K562 (cell line): ENCODE results near the gene GMDS. TPM values are rescaled to one million over a fixed set of nuclear protein-coding genes. Genes with fewer than 3 reads are reported as not detected.
A peak's percentile ranks its signal among the peaks of the same experiment; 100 is the strongest.

ENCODE experiments used
- ATAC-seq: fragments of 200-7000 bp; cut with Tn5 transposase; 3 replicates; pipeline ENCODE4 v1.9.1; 2020; ENCODE audit warnings: moderate library complexity
- BruUV-seq: library from RNA; stranded (reverse); fragments of 400-500 nt; replicated peaks from 2 replicates; lab custom pipeline; 2021; lab: Mats Ljungman, UMichigan
- CTCF ChIA-PET: fragments of 300-600 bp; formaldehyde crosslinking; extraction: SDS; loops from one replicate; lab custom pipeline; 2021; ENCODE audit warnings: low intra/inter-chr PET ratio; lab: Yijun Ruan, JAX
- POLR2A ChIA-PET: fragments of 300-600, 350-650 bp; sonication (Branson Sonifier 250); formaldehyde crosslinking; extraction: SDS; loops from one replicate; lab custom pipeline; 2021; ENCODE audit warnings: antibody characterized with exemption, inconsistent platforms; lab: Yijun Ruan, JAX
- DNase-seq, 4 experiments: peaks; one replicate each; pipeline versions ENCODE4 v3.0.0 to v3.0.0-alpha.2; 2011 to 2018; ENCODE audit warnings: low spot score in 3 of 4, mixed read lengths in 3 of 4; ENCODE audit errors: extremely low read depth in 1 of 4
- FAIRE-seq: peaks from 2 replicates; lab custom pipeline; 2011; peaks lifted over from hg19 to GRCh38; lab: Jason Lieb, UNC
- H2AFZ ChIP-seq: 2 replicates; pipeline ENCODE4 v1.6.0; 2011; ENCODE audit warnings: low read depth, low read length, control low read depth, inconsistent platforms
- H3K27ac ChIP-seq: fragments of 200-600 bp; 3 replicates; pipeline ENCODE4 v1.8.0; 2011; ENCODE audit warnings: low read depth, mild to moderate bottlenecking, control low read depth, inconsistent platforms, low read length, moderate library complexity, mixed read lengths; ENCODE audit errors: extremely low read depth
- H3K27me3 ChIP-seq, 2 experiments: fragments of 300-600 bp in 1 of 2; 2 replicates in 1 of 2; 3 replicates in 1 of 2; pipeline versions ENCODE4 v1.6.0 to v1.8.0; 2011; ENCODE audit warnings: inconsistent platforms in 2 of 2, low read length in 2 of 2, mild to moderate bottlenecking in 1 of 2, mixed read lengths in 1 of 2, moderate library complexity in 1 of 2; ENCODE audit not compliant: control insufficient read depth in 2 of 2, insufficient read depth in 2 of 2
- H3K36me3 ChIP-seq: fragments of 300-600 bp; 3 replicates; pipeline ENCODE4 v1.8.0; 2011; ENCODE audit warnings: mild to moderate bottlenecking, low read length, inconsistent platforms; ENCODE audit not compliant: control insufficient read depth, insufficient read depth
- H3K4me1 ChIP-seq, 2 experiments: fragments of 200-600 bp in 1 of 2; replicated peaks in 1 of 2; 2 replicates in 1 of 2; 3 replicates in 1 of 2; pipeline versions ENCODE4 v1.5.1 to v1.8.0; 2011; ENCODE audit warnings: inconsistent platforms in 2 of 2, low read length in 2 of 2, mild to moderate bottlenecking in 1 of 2, mixed read lengths in 1 of 2, moderate library complexity in 1 of 2; ENCODE audit not compliant: control insufficient read depth in 2 of 2, insufficient read depth in 2 of 2
- H3K4me2 ChIP-seq: 2 replicates; pipeline ENCODE4 v1.6.1; 2011; ENCODE audit warnings: low read length, control low read depth, inconsistent platforms, mixed read lengths; ENCODE audit not compliant: insufficient read depth
- H3K4me3 ChIP-seq: fragments of 200-600 bp; sonication (generic), shearing (Covaris generic); 2 replicates; pipeline ENCODE4 v1.5.1; 2016; ENCODE audit warnings: control low read depth, inconsistent platforms
- H3K79me2 ChIP-seq: fragments of 200-600 bp; 3 replicates; pipeline ENCODE4 v1.8.0; 2011; ENCODE audit warnings: low read length, inconsistent platforms; ENCODE audit not compliant: control insufficient read depth, insufficient read depth
- H3K9ac ChIP-seq, 2 experiments: 2 replicates each; pipeline versions ENCODE4 v1.6.0 to v1.6.1; 2011; ENCODE audit warnings: low read depth in 2 of 2, low read length in 2 of 2, control low read depth in 1 of 2, inconsistent platforms in 1 of 2, mild to moderate bottlenecking in 1 of 2, mixed read lengths in 1 of 2; ENCODE audit not compliant: insufficient read depth in 1 of 2
- H3K9me1 ChIP-seq: one replicate; pipeline ENCODE4 v1.6.0; 2011; ENCODE audit warnings: inconsistent platforms, mild to moderate bottlenecking, low read length, moderate library complexity; ENCODE audit not compliant: control insufficient read depth, insufficient read depth
- H3K9me3 ChIP-seq: replicated peaks from 2 replicates; pipeline ENCODE4 v1.5.1; 2011; ENCODE audit warnings: low read depth, low read length, inconsistent platforms; ENCODE audit not compliant: control insufficient read depth, insufficient read depth
- H4K20me1 ChIP-seq: replicated peaks from 2 replicates; pipeline ENCODE4 v1.6.1; 2011; ENCODE audit warnings: low read length, inconsistent platforms, mixed read lengths; ENCODE audit not compliant: control insufficient read depth, insufficient read depth
- BDP1 ChIP-seq: IDR thresholded peaks from 3 replicates; pipeline ENCODE4 v1.6.1; 2011; ENCODE audit not compliant: insufficient read length, insufficient read depth
- ETV5 ChIP-seq: sonication (generic); formaldehyde crosslinking; IDR thresholded peaks from 2 replicates; pipeline ENCODE4 v1.4.0; 2020; ENCODE audit warnings: low read depth, mild to moderate bottlenecking, missing genetic modification reagents
- FOS ChIP-seq: IDR thresholded peaks from 3 replicates; pipeline ENCODE4 v1.6.1; 2011; ENCODE audit not compliant: insufficient read length; ENCODE audit errors: extremely low read depth
- GTF2F1 ChIP-seq: IDR thresholded peaks from 2 replicates; pipeline ENCODE4 v1.6.1; 2011; ENCODE audit warnings: low read depth, low read length, improper control_type of control experiment
- NFATC3 ChIP-seq: fragments of 450-650 bp; IDR thresholded peaks from 2 replicates; pipeline ENCODE4 v1.6.1; 2017; ENCODE audit warnings: mild to moderate bottlenecking
- NR1H2 ChIP-seq: sonication (generic); formaldehyde crosslinking; IDR thresholded peaks from 2 replicates; pipeline ENCODE4 v1.4.0; 2020; ENCODE audit warnings: mild to moderate bottlenecking, missing genetic modification reagents
- NR2C2 ChIP-seq, 2 experiments: fragments of 200-800 bp in 1 of 2; sonication (Bioruptor generic) in 1 of 2; sonication (generic) in 1 of 2; formaldehyde crosslinking in 1 of 2; IDR thresholded peaks; 2 replicates each; pipeline versions ENCODE4 v1.6.1 to v1.8.0; 2016 to 2022; ENCODE audit warnings: mild to moderate bottlenecking in 1 of 2, missing compliant biosample characterization in 1 of 2, missing genetic modification characterization in 1 of 2, missing genetic modification reagents in 1 of 2
- RB1 ChIP-seq: fragments of 450-650 bp; IDR thresholded peaks from 2 replicates; pipeline ENCODE4 v1.6.1; 2017; ENCODE audit warnings: low read depth, mild to moderate bottlenecking
- RBM39 ChIP-seq: fragments of 200-400 bp; formaldehyde crosslinking; optimal IDR thresholded peaks from 2 replicates; pipeline ENCODE3; 2018; ENCODE audit warnings: low read depth, low read length
- TCF3 ChIP-seq: sonication (generic); formaldehyde crosslinking; IDR thresholded peaks from 2 replicates; pipeline ENCODE4 v1.4.0; 2020; ENCODE audit warnings: mild to moderate bottlenecking, missing genetic modification reagents
- ZKSCAN1 ChIP-seq: fragments of 150-350 bp; IDR thresholded peaks from 2 replicates; pipeline ENCODE4 v1.6.1; 2016; ENCODE audit warnings: low read depth, low read length
- ZNF224 ChIP-seq: sonication (generic); formaldehyde crosslinking; IDR thresholded peaks from 2 replicates; pipeline ENCODE4 v1.8.0; 2022; ENCODE audit warnings: mild to moderate bottlenecking, missing genetic modification reagents
- ZNF41 ChIP-seq: fragments of 250-450 bp; sonication (Bioruptor Pico); conservative IDR thresholded peaks from 2 replicates; pipeline ENCODE4 v1.4.0; 2020; ENCODE audit warnings: mild to moderate bottlenecking
- ZNF707 ChIP-seq: fragments of 250-450 bp; sonication (Bioruptor Pico); conservative IDR thresholded peaks from 2 replicates; pipeline ENCODE4 v1.8.0; 2022; ENCODE audit warnings: inconsistent platforms, mild to moderate bottlenecking, moderate library complexity
- WGBS: fragments of 100-300 bp; shearing (Covaris generic); methylation state at CpG from one replicate; pipeline ENCODE4 v1.1.6; 2016; ENCODE audit warnings: low coverage, mixed read lengths; ENCODE audit not compliant: insufficient coverage; ENCODE audit errors: missing lambda C conversion rate; 5-methylcytosine and 5-hydroxymethylcytosine counted together
- in situ Hi-C: fragments of 300-500 bp; cut with MboI; formaldehyde crosslinking; loops from 4 replicates; pipeline ENCODE4 v1.15.0; 2018; ENCODE audit warnings: inconsistent platforms, mixed read lengths
- intact Hi-C: fragments of 100-400 bp; cut with micrococcal nuclease; formaldehyde crosslinking; loops from 2 replicates; pipeline ENCODE4 v1.14.2; 2022
- polyA plus RNA-seq, 8 experiments: library from polyadenylated mRNA; depleted of rRNA in 4 of 8; stranded (reverse) in 5 of 8; unstranded in 3 of 8; fragments of >200 nt; fragmentation: Nextera tagmentation in 2 of 8; fragmentation: Illumina TruSeq in 1 of 8; extraction: Ambion mirVana in 2 of 8; extraction: Trizol in 1 of 8; gene quantifications; 2 replicates each; pipeline versions ENCODE4 v1.2.1 to v1.2.3, GENCODE V29; 2011 to 2014; ENCODE audit warnings: inconsistent platforms in 1 of 8, missing spikeins in 1 of 8
- total RNA-seq, 7 experiments: library from RNA; depleted of rRNA in 6 of 7; stranded (reverse); fragments of >200 nt in 6 of 7; fragmentation: Illumina TruSeq in 2 of 7; extraction: Trizol in 2 of 7; gene quantifications; 2 replicates each; pipeline versions ENCODE4 v1.2.1 to v1.2.3, GENCODE V29; 2011 to 2021; ENCODE audit warnings: low replicate concordance in 1 of 7
- TF ChIP-seq, protein P1 (sequence below): fragments of 450-650 bp; formaldehyde crosslinking; IDR thresholded peaks from 2 replicates; pipeline ENCODE4 v1.4.0; 2020; ENCODE audit warnings: mild to moderate bottlenecking, moderate library complexity

GMDS gene
- total and polyA plus RNA-seq, 9 of the 15 experiments (the other 6 are each of a cell fraction or from before 2014, with no cell fraction given), result 0.48 to 31.8 (median 13.4) TPM

DNA sequence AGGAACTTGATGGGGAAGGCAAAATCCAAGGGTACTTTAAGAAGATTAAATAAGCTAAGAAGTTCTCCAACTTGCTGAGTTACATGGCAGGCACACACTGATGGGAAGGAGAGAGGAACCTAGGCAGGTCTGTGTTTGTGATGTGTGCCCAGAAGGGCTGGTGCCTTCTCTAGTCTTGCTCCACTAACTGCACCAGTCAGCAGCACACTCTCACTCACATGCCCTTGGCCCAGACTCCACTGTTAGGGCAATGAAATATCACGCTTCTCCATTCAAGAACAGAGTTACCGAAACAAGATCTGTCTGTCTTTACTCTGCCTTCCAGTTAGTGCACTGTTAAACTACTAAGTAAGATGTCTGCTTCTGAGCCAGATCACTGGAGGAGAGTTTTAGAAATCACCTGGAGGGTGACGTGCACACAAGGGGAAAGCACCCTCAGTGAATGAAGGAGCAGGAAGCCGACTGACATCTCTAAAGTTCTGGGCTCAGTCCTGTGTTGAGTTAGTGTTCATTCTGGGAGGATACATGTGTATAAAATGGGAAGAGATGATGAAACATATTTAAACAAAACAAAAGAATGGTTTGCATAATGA, 384.6 kb downstream of the GMDS start:
- H3K79me2 ChIP-seq, result no peaks in the 10 kb centered on the region
- ATAC-seq, result no peak
- no peak overlapping the region for H3K9ac ChIP-seq
- no peaks in the 10 kb centered on the region for H3K36me3 ChIP-seq
- no peaks in the 10 kb centered on the region for H4K20me1 ChIP-seq
- TF ChIP-seq BDP1, result no peak
- TF ChIP-seq ZNF707 (CRISPR knock-in tag), result no peak
- no peak for TF ChIP-seq ZKSCAN1
- TF ChIP-seq ZNF41 (CRISPR knock-in tag), result no peak
- TF ChIP-seq RBM39, result no peak
- H3K27me3 ChIP-seq, result peaks cover 9 to 10% of the 10 kb centered on the region in 2 experiments; a peak in 3 of 5 replicates
- H3K4me2 ChIP-seq, result no peak overlapping the region
- no peaks in the 10 kb centered on the region for H3K9me3 ChIP-seq
- no peaks in the 10 kb centered on the region for H3K4me1 ChIP-seq
- FAIRE-seq, result peak; percentile 48
- in situ Hi-C loops, result no loop called here
- H3K4me3 ChIP-seq, result no peak overlapping the region
- intact Hi-C loops, result no loop called here
- no peak overlapping the region for H2AFZ ChIP-seq
- WGBS, result 0% methylated on average over 4 of the region's 4 CpGs
- H3K9me1 ChIP-seq, result no peaks in the 10 kb centered on the region
- ChIA-PET CTCF (no interaction called here), POLR2A (no interaction called here)
- no peak overlapping the region for H3K27ac ChIP-seq
- no TSS peak for BruUV-seq
- DNase-seq, result no peak

- in situ Hi-C loops (no loop called here), intact Hi-C loops (no loop called here)
- Histone ChIP-seq H4K20me1 (no peaks in the 10 kb centered on the region), H3K27ac (no peak overlapping the region), H3K27me3 (peaks cover 4 to 5% of the 10 kb centered on the region in 2 experiments; a peak in 2 of 5 replicates), H2AFZ (no peak overlapping the region), H3K9me3 (no peaks in the 10 kb centered on the region), H3K9me1 (no peaks in the 10 kb centered on the region), H3K4me3 (no peak overlapping the region), H3K4me2 (no peak overlapping the region), H3K79me2 (no peaks in the 10 kb centered on the region), H3K36me3 (no peaks in the 10 kb centered on the region), H3K9ac (no peak overlapping the region), H3K4me1 (no peaks in the 10 kb centered on the region)
- POLR2A ChIA-PET, result interaction anchor here (1.2 kb wide), 1 partner anchor 55 kb away, joined by 3 read pairs; no protein-coding TSS in a partner anchor
- no TSS peak for BruUV-seq
- TF ChIP-seq ETV5 (CRISPR knock-in tag) (no peak), NR1H2 (CRISPR knock-in tag) (no peak), GTF2F1 (no peak), TCF3 (CRISPR knock-in tag) (no peak), FOS (no peak), RB1 (no peak), NR2C2 (CRISPR knock-in tag; IDR thresholded peaks at IDR 0.05) (no peak), NR2C2 (tag; IDR thresholded peaks at IDR 0.05) (no peak), NFATC3 (no peak), ZNF224 (CRISPR knock-in tag) (no peak)
- TF ChIP-seq, protein P1, sequence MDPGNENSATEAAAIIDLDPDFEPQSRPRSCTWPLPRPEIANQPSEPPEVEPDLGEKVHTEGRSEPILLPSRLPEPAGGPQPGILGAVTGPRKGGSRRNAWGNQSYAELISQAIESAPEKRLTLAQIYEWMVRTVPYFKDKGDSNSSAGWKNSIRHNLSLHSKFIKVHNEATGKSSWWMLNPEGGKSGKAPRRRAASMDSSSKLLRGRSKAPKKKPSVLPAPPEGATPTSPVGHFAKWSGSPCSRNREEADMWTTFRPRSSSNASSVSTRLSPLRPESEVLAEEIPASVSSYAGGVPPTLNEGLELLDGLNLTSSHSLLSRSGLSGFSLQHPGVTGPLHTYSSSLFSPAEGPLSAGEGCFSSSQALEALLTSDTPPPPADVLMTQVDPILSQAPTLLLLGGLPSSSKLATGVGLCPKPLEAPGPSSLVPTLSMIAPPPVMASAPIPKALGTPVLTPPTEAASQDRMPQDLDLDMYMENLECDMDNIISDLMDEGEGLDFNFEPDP, result no peak
- CTCF ChIA-PET, result no interaction called here
- WGBS, result 4% methylated on average over 6 of the region's 6 CpGs
- FAIRE-seq, result no peak
- no peak for DNase-seq
- ATAC-seq, result no peak
These were observed 386.5 kb downstream of the GMDS start for GRCh38 chr6:1858859-1859258.
